ENCODE measurements around the gene TUBB2B.
"Not testable (repeated sequence)": the region's sequence is repeated elsewhere in the genome, so short reads cannot be mapped to it uniquely, and the experiment has no call there.

TUBB2B gene

DNA sequence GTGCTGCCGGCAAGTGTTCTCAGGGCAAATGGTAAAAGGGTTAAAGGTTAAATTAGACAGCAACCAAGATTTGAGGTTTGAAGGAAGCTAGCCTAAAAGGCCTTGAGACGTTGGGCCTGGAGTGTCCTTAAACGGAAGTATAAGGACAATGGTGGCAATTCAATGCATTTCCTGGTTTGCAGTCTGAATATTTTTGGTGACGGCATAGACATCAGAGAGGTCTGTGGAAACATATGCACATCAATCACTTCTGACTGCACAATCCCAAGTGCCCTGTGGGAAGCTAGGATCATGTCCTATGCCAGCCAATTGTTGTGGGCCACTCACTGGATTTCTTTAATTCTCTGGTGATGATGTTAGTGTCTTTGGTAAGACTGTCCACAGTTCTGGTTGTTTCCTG is 44.4 kb downstream of the TUBB2B start:
- no peak for DNase-seq

GRCh38 chr6:3181105-3181504 is 46.3 kb downstream of the TUBB2B start:
- no peak for DNase-seq

- not testable (repeated sequence) for DNase-seq
Measured at GRCh38 chr6:3179945-3180344, 47.5 kb downstream of the TUBB2B start.

DNA sequence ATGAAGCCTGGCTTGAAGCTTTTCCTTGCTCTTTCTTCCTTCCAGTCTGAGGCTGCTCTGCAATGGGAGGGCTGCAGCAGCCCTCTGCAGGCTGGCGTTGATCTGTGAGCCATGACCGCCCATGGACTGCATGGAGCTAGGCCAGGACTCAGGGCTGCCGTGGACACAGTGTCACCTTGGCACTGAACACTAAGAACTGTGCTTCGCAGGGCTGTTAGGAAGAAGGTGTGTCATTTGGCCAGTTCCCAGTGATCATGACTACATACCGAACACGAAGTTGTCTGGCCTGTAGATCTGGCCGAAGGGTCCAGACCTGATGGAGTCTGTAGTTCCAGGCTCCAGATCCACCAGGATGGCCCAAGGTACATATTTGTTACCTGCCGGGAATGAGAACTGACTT is 48.8 kb downstream of the TUBB2B start:
- not testable (repeated sequence) for DNase-seq

GRCh38 chr6:3176562-3177355 is 50.7 kb downstream of the TUBB2B start:
- DNase-seq, result peak; percentile 71

GRCh38 chr6:3175715-3176402 is 51.6 kb downstream of the TUBB2B start:
- DNase-seq, result no peak
